Sigmoid colon (tissue), 4 donors: Measurements from ENCODE around the gene KIF19.

Experiments
- CTCF ChIP-seq, 4 experiments: fragments of 450-650 bp in 3 of 4; fragments of 200-600 bp in 1 of 4; IDR thresholded peaks; one replicate each; pipeline ENCODE4 v1.5.1; 2016 to 2019; ENCODE audit warnings: antibody characterized with exemption in 4 of 4, mild to moderate bottlenecking in 3 of 4, moderate library complexity in 2 of 4
- POLR2A ChIP-seq, 2 donors: fragments of 450-650 bp; IDR thresholded peaks; one replicate each; pipeline ENCODE4 v1.6.1; 2016; ENCODE audit warnings: antibody characterized with exemption in 2 of 2, mild to moderate bottlenecking in 2 of 2, moderate library complexity in 2 of 2
- POLR2AphosphoS5 ChIP-seq, 4 donors: sonication (generic); formaldehyde crosslinking; IDR thresholded peaks; one replicate each; pipeline ENCODE4 v1.6.1; 2017; ENCODE audit warnings: antibody characterized with exemption in 4 of 4

GRCh38 chr17:74298778-74299177, 27.2 kb upstream of the KIF19 start:
- TF ChIP-seq CTCF (IDR thresholded peaks at IDR 0.05) (no peak), POLR2A (IDR thresholded peaks at IDR 0.05) (no peak), POLR2AphosphoS5 (IDR thresholded peaks at IDR 0.05) (no peak)
